Coronary artery (tissue), 2 donors: Measurements from ENCODE around the gene NFKB1.

Experiments
- DNase-seq: peaks from one replicate; pipeline ENCODE4 v3.0.0-alpha.2; 2017; ENCODE audit warnings: low spot score
- H3K27ac ChIP-seq, 2 donors: fragments of 200-600 bp; sonication (generic); one replicate each; pipeline ENCODE4 v1.5.1; 2016 to 2019
- H3K4me3 ChIP-seq: fragments of 200-600 bp; sonication (generic); 2 replicates; pipeline ENCODE4 v1.5.1; 2016; ENCODE audit warnings: mild to moderate bottlenecking, moderate library complexity
- TF ChIP-seq, protein P1 (sequence below): fragments of 200-600 bp; sonication (generic); IDR thresholded peaks from one replicate; pipeline ENCODE4 v1.5.1; 2019; ENCODE audit warnings: antibody characterized with exemption

The NFKB1 gene

GRCh38 chr4:102574317-102574716, 73.2 kb downstream of the NFKB1 start:
- no peak for DNase-seq
- H3K27ac ChIP-seq, result no peak overlapping the region

DNA sequence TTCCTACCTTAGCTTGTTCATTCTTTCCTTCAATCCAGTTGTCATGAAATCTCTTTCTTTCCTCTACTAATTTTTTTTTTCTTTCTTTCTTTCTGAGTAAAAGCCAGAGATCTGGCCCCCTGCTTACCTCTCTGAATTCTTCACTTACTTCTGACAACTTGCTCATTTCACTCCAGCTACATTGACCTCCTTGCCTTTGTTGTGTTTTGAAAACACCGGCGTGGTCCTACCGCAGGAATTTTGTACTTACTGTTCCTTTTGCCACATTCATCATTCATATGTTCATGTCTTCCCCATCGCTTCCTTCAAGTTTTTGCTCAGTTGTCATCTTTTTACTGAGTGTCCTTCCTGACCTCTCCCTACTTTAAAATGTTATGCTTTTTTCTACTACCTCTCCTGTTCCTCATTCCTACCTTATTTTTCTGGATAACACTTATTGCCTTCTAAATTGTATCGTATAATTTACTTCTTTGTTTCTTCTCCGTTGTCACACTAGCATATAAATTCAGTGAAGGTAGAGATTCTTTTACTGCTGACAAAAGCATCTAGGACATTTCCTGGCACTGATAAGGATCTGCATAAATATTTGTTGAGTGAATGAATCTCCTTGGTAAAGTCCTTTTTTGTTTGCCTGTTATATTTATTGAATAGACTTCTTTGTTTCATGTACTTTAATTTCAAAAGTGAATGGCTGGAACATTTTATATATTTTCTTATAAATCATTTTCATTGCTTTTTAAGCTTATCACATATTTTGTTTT, 74.4 kb downstream of the NFKB1 start:
- TF ChIP-seq, protein P1, sequence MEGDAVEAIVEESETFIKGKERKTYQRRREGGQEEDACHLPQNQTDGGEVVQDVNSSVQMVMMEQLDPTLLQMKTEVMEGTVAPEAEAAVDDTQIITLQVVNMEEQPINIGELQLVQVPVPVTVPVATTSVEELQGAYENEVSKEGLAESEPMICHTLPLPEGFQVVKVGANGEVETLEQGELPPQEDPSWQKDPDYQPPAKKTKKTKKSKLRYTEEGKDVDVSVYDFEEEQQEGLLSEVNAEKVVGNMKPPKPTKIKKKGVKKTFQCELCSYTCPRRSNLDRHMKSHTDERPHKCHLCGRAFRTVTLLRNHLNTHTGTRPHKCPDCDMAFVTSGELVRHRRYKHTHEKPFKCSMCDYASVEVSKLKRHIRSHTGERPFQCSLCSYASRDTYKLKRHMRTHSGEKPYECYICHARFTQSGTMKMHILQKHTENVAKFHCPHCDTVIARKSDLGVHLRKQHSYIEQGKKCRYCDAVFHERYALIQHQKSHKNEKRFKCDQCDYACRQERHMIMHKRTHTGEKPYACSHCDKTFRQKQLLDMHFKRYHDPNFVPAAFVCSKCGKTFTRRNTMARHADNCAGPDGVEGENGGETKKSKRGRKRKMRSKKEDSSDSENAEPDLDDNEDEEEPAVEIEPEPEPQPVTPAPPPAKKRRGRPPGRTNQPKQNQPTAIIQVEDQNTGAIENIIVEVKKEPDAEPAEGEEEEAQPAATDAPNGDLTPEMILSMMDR, result no peak
- no peak overlapping the region for H3K27ac ChIP-seq
- no peak for DNase-seq
- H3K4me3 ChIP-seq, result no peak overlapping the region

More at GRCh38 chr4:102574317-102574716, 73.2 kb downstream of the NFKB1 start:
- TF ChIP-seq, protein P1, result no peak
- no peak overlapping the region for H3K4me3 ChIP-seq

GRCh38 chr4:102578270-102578669, 77.1 kb downstream of the NFKB1 start:
- DNase-seq, result no peak
- Histone ChIP-seq H3K27ac (no peak overlapping the region), H3K4me3 (no peak overlapping the region)
- TF ChIP-seq, protein P1, result no peak

- TF ChIP-seq, protein P1, result no peak
- DNase-seq, result no peak
Measured at GRCh38 chr4:102578819-102579218, 77.7 kb downstream of the NFKB1 start.

DNA sequence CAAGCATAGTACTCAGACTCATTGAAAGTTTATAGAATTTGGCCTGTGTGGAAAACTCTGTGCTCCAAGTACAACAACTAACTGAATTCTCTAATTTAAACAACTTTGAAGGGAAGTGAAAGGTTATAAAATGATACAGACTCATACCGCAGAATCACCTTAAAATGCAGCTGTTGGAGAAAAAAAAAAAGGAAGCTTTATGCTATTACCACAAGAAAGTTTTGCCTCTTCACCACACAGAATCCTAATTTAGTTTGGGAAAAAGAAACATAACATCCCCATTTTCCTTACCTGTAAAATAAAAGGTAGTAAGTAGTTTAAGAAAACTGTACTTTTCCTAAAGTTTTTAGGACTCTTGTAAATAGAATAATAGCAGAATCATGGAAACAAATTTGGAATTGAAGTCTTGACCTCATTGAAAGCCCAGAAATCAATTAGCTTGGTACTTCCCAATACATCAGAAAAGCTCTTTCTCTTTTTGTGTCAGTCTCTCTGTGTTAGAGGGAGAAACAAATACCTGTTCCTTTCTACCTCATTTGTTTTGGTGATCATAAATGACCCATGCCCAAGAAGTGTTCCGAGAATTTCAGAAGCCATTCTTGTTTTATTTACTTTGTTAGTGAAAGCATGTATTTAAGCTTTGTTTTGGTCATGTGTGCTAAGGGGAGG, 78.8 kb downstream of the NFKB1 start:
- H3K27ac ChIP-seq, result no peak overlapping the region
- no peak for DNase-seq
- no peak overlapping the region for H3K4me3 ChIP-seq
- TF ChIP-seq, protein P1, result no peak

More at GRCh38 chr4:102578819-102579218, 77.7 kb downstream of the NFKB1 start:
- no peak overlapping the region for H3K4me3 ChIP-seq
- no peak overlapping the region for H3K27ac ChIP-seq

- Histone ChIP-seq H3K27ac (no peak overlapping the region), H3K4me3 (no peak overlapping the region)
- TF ChIP-seq, protein P1, result no peak
- DNase-seq, result no peak
Measured at GRCh38 chr4:102580463-102580842, 79.3 kb downstream of the NFKB1 start.

DNA sequence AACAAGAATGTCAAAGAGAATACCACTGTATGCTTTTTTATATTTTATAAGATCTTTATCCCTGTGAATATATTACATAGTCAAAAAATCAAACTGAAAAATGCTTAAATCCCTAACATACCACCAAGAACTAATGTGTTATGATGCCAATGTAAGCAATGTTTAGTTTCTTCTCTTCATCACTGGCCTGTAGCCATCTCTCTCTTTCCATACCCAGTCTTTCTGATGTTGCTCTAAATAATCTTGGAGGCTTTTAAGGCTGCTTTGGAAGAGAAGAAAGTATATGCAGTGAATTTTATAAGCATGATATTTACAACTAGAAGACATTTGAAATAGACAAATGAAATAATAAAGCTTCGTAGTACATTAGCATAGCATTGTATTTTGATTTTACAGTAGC, 82.9 kb downstream of the NFKB1 start:
- Histone ChIP-seq H3K4me3 (no peak overlapping the region), H3K27ac (no peak overlapping the region)
- no peak for DNase-seq
- TF ChIP-seq, protein P1, result no peak
